Astrocyte of the cerebellum (primary cell): ENCODE measurements around the gene CCER1.

ENCODE experiments used
- DNase-seq: peaks from one replicate; pipeline ENCODE4 v3.0.0-alpha.2; 2011; ENCODE audit warnings: low read depth
- H3K4me3 ChIP-seq: 2 replicates; pipeline ENCODE4 v1.5.1; 2011; ENCODE audit warnings: mild to moderate bottlenecking, low read depth, low read length, moderate library complexity
- CTCF ChIP-seq: IDR thresholded peaks from 2 replicates; pipeline ENCODE4 v1.5.1; 2012; ENCODE audit warnings: low read length, low read depth, moderate library complexity, mild to moderate bottlenecking; ENCODE audit errors: missing control alignments
- in situ Hi-C: cut with HindIII; loops from 2 replicates; pipeline ENCODE4 v1.10.0; 2017; ENCODE audit warnings: low sequenced_read_pairs

Gene CCER1

GRCh38 chr12:90921536-90921935, 33.4 kb downstream of the CCER1 start:
- no peak for TF ChIP-seq CTCF
- in situ Hi-C loops: no loop called here
- no peak overlapping the region for H3K4me3 ChIP-seq
- DNase-seq: no peak

GRCh38 chr12:90920222-90920621, 34.8 kb downstream of the CCER1 start:
- no peak for TF ChIP-seq CTCF
- DNase-seq: no peak
- in situ Hi-C loops: no loop called here
- H3K4me3 ChIP-seq: no peak overlapping the region

DNA sequence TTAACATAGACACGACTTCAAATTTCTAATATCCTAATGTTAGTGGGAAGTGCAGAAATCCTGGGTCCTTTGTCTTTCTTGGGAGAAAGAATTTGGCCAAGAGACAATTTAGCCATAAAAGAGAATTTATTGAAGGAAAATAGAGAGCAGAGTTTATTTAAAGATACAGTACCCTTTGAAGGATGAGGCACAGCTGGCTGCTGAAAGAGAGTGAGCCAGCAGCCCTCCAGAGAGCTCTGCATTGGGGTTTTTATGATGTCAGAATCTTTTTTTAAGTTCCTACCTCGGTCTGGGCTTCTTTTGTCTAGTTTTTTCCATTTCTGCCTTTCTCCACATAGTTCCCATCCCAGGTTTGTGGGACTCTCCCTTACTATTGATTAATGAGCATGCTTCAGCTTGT, 37.5 kb downstream of the CCER1 start:
- DNase-seq: no peak
- in situ Hi-C loops: no loop called here
- no peak overlapping the region for H3K4me3 ChIP-seq
- no peak for TF ChIP-seq CTCF

GRCh38 chr12:90916516-90916915, 38.5 kb downstream of the CCER1 start:
- H3K4me3 ChIP-seq: no peak overlapping the region
- no peak for DNase-seq
- no peak for TF ChIP-seq CTCF
- in situ Hi-C loops: no loop called here

GRCh38 chr12:90915353-90915752, 39.6 kb downstream of the CCER1 start:
- in situ Hi-C loops: no loop called here
- DNase-seq: no peak

DNA sequence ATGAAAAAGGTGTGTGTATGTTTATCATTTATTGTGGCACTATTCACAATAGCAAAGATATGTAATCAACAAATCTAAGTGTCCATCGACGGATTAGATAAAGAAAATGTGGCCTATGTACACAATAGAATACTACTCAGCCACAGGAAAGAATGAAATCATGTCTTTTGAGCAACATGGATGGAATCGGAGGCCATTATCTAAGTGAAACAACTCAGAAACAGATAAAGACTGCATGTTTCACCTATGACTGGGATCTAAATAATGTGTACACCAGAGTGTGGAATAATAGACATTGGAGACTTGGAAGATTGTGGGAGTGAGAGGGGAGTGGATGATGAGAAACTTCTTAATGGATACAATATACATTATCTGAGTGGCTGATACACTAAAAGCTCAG, 44.0 kb downstream of the CCER1 start:
- no peak for TF ChIP-seq CTCF
- H3K4me3 ChIP-seq: no peak overlapping the region
- no peak for DNase-seq

More at GRCh38 chr12:90915353-90915752, 39.6 kb downstream of the CCER1 start:
- H3K4me3 ChIP-seq: no peak overlapping the region
- no peak for TF ChIP-seq CTCF

More for the DNA sequence above, 44.0 kb downstream of the CCER1 start:
- in situ Hi-C loops: no loop called here
